HG02870 (cell line): ENCODE results near the gene FBXO24.
"Not testable (repeated sequence)": the region's sequence is repeated elsewhere in the genome, so short reads cannot be mapped to it uniquely, and the experiment has no call there.

Experiments used
- ATAC-seq: cut with Tn5 transposase; IDR thresholded peaks from one replicate; pipeline ENCODE4 v1.9.1; 2021; ENCODE audit warnings: mild to moderate bottlenecking, moderate library complexity; ENCODE audit not compliant: unreplicated experiment

Gene FBXO24, protein sequence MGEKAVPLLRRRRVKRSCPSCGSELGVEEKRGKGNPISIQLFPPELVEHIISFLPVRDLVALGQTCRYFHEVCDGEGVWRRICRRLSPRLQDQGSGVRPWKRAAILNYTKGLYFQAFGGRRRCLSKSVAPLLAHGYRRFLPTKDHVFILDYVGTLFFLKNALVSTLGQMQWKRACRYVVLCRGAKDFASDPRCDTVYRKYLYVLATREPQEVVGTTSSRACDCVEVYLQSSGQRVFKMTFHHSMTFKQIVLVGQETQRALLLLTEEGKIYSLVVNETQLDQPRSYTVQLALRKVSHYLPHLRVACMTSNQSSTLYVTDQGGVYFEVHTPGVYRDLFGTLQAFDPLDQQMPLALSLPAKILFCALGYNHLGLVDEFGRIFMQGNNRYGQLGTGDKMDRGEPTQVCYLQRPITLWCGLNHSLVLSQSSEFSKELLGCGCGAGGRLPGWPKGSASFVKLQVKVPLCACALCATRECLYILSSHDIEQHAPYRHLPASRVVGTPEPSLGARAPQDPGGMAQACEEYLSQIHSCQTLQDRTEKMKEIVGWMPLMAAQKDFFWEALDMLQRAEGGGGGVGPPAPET

GRCh38 chr7:100586266-100587025 is at the start of gene FBXO24:
FBXO24 (plus strand) TSS chr7:100586328; CDS start chr7:100586626, 298 bp downstream.
- peak; percentile 87 for ATAC-seq

- not testable (repeated sequence) for ATAC-seq
These were observed 49.4 kb upstream of the FBXO24 start for GRCh38 chr7:100536695-100537094.

DNA sequence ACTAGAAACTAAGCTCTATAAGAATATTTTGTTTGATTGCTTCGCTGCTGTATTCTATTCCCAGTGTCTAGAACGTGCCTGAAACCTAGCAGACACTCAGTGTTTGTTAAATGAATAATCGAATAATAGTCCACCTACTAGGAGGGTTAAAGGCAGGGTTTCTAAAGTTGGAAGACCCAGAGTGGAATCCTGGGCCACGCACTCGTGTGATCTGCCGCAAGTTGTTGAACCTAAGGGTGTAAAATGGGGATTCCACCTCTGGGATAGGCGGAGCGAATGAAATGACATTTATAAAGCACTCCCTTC is 47.8 kb upstream of the FBXO24 start:
- no peak for ATAC-seq

DNA sequence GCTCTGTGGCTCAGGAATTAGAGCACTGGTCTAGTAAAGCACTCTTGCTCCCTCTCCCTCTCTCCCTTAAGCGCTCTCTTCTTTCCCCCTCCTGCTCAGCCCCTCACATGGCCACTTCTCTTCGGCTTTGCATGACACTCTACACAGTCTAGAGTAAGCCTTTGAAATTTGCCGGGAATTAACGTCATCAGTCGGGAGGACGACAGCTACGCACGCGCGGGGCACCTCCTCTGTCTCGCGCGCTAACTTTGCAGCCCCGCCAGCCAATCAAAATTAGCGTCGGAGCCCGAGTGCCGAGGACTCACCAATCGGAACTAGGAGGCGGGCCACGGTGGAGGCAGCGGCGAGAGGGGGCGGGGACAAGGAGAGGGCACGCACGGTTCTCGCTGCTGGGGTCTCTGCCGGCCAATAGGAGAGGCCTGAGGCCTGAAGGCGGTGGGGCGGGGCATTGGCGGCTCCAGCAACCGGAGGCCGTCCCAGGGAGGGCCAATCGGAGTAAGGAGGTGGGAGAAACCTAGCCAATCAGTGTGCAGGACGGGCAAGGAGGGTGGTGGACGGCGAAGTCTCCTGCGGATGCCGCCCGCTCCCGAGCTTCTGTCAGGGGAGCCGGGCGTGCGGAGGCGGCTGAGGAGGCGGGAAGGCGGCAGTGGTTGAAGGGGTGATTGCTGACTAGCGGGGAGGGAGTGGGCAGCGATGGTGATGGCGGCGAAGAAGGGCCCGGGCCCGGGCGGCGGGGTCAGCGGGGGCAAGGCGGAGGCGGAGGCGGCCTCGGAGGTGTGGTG is 47.3 kb upstream of the FBXO24 start, which contains the start of gene AGFG2:
Gene AGFG2 (plus strand): TSS at position 550 of the 782 bp plus-strand sequence. CDS start 144 bp downstream, at position 694.
- ATAC-seq: peak; percentile 89

DNA sequence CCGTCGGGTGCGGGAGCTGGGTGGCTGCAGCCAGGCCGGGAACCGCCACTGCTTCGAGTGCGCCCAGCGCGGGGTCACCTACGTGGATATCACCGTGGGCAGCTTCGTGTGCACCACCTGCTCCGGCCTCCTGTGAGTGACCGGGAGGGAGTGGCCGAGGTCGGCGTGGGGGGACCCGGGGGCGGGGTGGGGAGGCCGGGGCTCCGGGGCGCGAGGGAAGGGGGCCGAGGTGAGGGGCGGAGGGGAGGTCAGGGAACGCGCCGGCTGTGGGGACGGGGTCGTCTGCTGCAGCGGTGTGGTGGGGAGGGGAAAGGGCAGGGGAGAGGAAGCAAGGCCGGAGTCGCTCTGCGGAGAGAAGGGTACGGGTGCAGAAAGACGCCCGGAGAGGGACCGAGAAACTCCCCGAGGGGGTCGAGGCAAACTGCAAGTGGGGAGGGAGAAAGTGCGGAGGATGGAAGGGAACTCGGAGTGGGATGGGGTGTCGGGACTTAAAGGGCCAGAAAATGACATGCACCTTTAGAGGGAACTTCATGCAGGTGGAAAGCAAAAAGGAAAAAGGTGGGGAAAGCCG is 46.6 kb upstream of the FBXO24 start:
- no peak for ATAC-seq

GRCh38 chr7:100540073-100540723 is 45.9 kb upstream of the FBXO24 start:
- ATAC-seq: no peak

DNA sequence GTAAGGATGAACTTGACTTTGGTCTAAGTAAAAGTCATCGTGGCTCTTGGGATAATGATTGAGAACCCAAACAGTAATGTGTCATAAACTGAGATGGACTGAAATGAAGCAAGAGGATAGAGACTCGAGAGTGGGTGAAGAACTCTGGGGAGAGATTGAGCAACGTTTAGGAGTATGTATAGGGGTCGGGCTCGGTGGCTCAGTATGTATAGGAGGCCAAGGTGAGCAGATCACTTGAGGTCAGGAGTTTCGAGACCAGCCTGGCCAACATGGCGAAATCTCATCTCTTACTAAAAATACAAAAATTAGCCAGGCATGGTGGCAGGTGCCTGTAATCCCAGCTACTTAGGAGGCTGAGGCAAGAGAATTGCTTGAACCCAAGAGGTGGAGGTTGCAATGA is 44.8 kb upstream of the FBXO24 start:
- ATAC-seq: not testable (repeated sequence)

GRCh38 chr7:100543586-100543985 is 42.5 kb upstream of the FBXO24 start:
- no peak for ATAC-seq

DNA sequence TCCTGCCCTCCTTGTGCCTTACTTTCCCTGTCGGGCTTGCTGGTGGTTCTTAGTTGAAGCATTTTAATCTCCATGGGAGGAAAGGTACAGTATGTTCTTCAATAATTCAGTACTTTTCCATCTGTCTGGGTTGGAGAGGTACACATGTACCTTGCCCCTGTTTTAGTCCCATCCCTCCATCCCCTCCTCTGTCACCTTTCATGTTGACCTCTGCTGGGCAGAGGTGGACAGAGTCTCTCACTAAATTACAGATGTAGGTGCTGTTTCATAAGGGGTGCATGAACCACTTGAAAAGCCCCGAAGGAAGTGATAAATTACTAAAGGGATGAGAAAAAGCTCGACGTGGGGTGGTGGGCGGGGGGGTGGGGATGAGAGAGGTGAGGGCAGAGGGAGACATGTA is 41.7 kb upstream of the FBXO24 start:
- ATAC-seq: no peak

GRCh38 chr7:100544967-100545359 is 41.2 kb upstream of the FBXO24 start:
- no peak for ATAC-seq

DNA sequence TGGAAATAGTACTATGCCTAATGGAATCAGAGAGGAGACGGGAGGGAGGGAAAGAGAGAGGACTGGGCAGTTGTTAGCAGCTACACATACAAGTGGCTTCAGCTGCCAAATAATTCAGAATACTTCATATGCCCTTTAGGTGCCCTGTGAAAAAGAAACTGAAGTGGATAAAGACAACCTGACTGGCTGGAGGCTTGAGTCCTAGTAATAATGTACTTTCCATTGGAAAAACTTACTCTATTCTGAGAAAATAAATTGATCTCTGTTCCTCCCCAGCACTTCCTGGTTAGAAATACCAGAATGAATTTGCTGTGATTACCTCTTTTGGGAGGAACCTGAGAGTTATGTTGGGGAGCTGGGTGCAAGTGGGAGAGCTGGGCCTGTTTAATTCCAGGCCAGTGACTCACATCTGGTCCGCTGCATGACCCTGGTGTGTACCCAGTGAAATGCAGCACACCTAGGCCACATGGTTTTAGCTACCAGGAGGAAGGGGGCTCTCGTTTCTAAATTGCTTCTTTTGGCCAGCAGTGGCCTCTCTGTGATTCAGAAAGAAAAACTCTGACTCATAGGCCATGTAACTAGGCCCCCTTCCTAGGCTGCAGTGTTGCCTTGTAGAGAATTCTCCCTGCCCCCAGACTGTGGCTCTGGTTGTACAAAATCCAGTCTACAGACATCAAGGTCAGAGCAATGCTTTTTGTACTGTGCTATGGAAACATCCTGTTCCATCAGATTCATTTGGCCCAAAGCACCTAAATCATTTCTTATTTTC is 40.6 kb upstream of the FBXO24 start:
- ATAC-seq: peak; percentile 55

DNA sequence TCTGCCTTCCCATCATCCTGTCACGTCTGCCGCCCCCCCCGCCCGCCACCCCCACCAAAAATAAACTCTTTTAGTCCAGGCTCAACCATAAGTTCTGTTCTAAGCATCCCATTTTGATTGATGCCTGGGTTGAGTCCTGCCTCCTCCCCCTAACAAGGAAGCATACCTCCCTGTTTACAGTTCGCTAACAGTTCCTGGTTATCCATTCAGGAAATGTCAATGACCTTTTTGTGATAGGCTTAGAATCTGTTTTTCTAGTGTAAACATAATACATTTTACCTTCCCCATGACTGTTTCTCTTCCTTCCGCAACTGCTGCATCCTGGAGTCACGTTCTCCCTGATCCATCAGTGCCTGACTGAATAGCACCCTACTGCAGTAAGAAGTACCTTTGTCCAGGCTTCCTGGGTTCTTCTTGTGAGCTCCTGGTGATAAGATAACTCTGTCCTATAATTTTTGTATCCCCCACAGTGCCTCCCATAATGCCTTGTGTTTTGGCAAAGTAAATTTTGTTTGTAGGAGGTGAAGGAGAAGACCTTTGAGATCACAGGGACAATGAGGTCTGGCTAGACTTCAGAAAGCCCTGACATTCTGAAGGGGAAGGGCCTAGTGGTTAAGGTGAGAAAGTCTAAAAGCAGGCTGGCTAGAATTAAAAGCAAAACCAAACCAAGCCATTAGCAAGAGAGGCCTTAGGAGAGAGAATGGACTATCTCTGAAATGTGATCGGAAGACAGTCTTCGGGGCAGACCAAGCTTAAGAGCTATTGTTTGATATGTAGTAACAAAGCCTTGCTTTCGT is 39.8 kb upstream of the FBXO24 start:
- ATAC-seq: no peak

DNA sequence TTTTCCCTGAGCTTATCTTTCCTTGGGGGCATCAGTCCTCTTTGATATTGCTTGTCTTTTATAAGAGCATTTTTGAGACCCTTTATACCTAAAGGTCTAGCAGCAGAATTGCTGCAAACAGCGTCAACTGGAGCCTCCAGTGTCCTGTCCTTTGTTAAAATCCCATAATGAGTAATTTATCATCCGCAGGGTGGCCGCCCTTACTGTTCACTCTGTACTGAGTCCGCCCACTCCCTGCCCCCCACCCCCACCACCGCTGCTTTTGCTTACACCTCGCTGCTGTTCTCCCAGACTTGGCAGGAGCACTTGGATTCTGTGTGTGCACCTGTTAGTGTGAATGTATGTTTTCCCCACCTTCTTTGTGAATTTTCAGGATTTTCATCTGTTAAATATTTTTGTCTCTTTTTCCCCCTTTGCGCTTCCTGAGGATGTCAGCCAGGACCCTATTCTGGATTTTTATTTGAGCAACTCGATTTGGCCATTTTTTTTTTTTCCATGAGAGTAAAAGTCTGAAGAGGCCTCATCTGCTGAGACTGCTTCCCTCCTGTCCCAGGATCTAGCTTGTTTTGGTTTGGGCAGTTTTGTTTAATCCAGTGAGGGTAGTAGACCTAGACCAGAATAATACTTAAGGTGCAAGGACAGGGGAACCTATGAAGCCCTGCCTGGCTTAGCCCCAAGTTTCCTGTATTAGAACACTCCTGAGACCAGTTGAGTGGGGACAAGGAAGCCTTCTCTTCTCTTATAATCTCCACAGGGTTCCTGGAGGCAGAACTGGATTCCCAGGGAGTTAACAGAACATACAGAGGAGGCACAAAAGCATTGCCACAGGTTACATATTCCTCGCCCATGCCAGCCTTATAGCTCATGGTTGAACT is 39.0 kb upstream of the FBXO24 start:
- no peak for ATAC-seq

GRCh38 chr7:100547872-100548271 is 38.3 kb upstream of the FBXO24 start:
- no peak for ATAC-seq

- not testable (repeated sequence) for ATAC-seq
These were observed 37.7 kb upstream of the FBXO24 start for GRCh38 chr7:100548446-100548845.

- no peak for ATAC-seq
These were observed 33.6 kb upstream of the FBXO24 start for GRCh38 chr7:100552532-100552931.

GRCh38 chr7:100553032-100553431 is 33.1 kb upstream of the FBXO24 start:
- no peak for ATAC-seq

GRCh38 chr7:100555701-100556100 is 30.4 kb upstream of the FBXO24 start:
- no peak for ATAC-seq
